ENCODE measurements around the gene CENPS.

CENPS gene

GRCh38 chr1:10449751-10450150 is 19.5 kb downstream of the CENPS start, which contains the start of gene CORT:
Gene CORT (plus strand): TSS chr1:10450031. CDS start chr1:10450224, 193 bp downstream.
- Histone ChIP-seq H3K4me3 (replicated peaks; ENCODE audit: insufficient read depth, low read length) (no peak within 1 kb of the TSS), H3K27me3 (ENCODE audit: insufficient read depth, poor library complexity, severe bottlenecking) (no peaks in the 10 kb centered on the region), H3K27ac (replicated peaks) (no peak within 1 kb of the TSS)
- DNase-seq (ENCODE audit: low read depth in 1 of 2, low spot score in 1 of 2): no peak
- TF ChIP-seq CTCF (IDR thresholded peaks at IDR 0.05; ENCODE audit: insufficient read depth, low read length) (no peak), POLR2AphosphoS5 (IDR thresholded peaks at IDR 0.05; ENCODE audit: low read depth) (no peak), SPI1 (IDR thresholded peaks at IDR 0.05; ENCODE audit: borderline replicate concordance, low read depth) (no peak), REST (IDR thresholded peaks at IDR 0.05; ENCODE audit: insufficient replicate concordance, low read depth) (no peak), GABPA (IDR thresholded peaks at IDR 0.05; ENCODE audit: low read depth) (no peak)

- Histone ChIP-seq H3K27me3 (ENCODE audit: insufficient read depth, poor library complexity, severe bottlenecking) (no peaks in the 10 kb centered on the region), H3K27ac (replicated peaks) (no peak overlapping the region), H3K4me3 (replicated peaks; ENCODE audit: insufficient read depth, low read length) (no peak overlapping the region)
- TF ChIP-seq REST (IDR thresholded peaks at IDR 0.05; ENCODE audit: insufficient replicate concordance, low read depth) (no peak), POLR2AphosphoS5 (IDR thresholded peaks at IDR 0.05; ENCODE audit: low read depth) (no peak), SPI1 (IDR thresholded peaks at IDR 0.05; ENCODE audit: borderline replicate concordance, low read depth) (no peak), CTCF (IDR thresholded peaks at IDR 0.05; ENCODE audit: insufficient read depth, low read length) (no peak), GABPA (IDR thresholded peaks at IDR 0.05; ENCODE audit: low read depth) (no peak)
- DNase-seq (ENCODE audit: low read depth in 1 of 2, low spot score in 1 of 2): no peak
Observed at GRCh38 chr1:10450156-10450814, 20.1 kb downstream of the CENPS start.

GRCh38 chr1:10450836-10451235 is 20.6 kb downstream of the CENPS start:
- no peak overlapping the region for H3K27ac ChIP-seq (replicated peaks)
- H3K4me3 ChIP-seq (replicated peaks; ENCODE audit: insufficient read depth, low read length): no peak overlapping the region
- H3K27me3 ChIP-seq (ENCODE audit: insufficient read depth, poor library complexity, severe bottlenecking): no peaks in the 10 kb centered on the region
- DNase-seq (ENCODE audit: low read depth in 1 of 2, low spot score in 1 of 2): no peak
- no peak for TF ChIP-seq CTCF (IDR thresholded peaks at IDR 0.05; ENCODE audit: insufficient read depth, low read length)
- TF ChIP-seq SPI1 (IDR thresholded peaks at IDR 0.05; ENCODE audit: borderline replicate concordance, low read depth): no peak
- TF ChIP-seq REST (IDR thresholded peaks at IDR 0.05; ENCODE audit: insufficient replicate concordance, low read depth): no peak
- no peak for TF ChIP-seq POLR2AphosphoS5 (IDR thresholded peaks at IDR 0.05; ENCODE audit: low read depth)
- no peak for TF ChIP-seq GABPA (IDR thresholded peaks at IDR 0.05; ENCODE audit: low read depth)

All from HL-60 (cell line).